Measurements from ENCODE around the gene MUC5AC. TPM values are rescaled to one million over a fixed set of nuclear protein-coding genes. Genes with fewer than 3 reads are reported as not detected.
"Not testable (repeated sequence)": the region's sequence is repeated elsewhere in the genome, so short reads cannot be mapped to it uniquely, and the experiment has no call there.

Gene MUC5AC
- total RNA-seq, 1 donor from 2014 or later: not detected

GRCh38 chr11:1180171-1180570 lies 22.4 kb downstream of the MUC5AC start:
- H3K27ac Mint-ChIP-seq (ENCODE audit: unreplicated experiment): no peak overlapping the region
- no peak for TF ChIP-seq CTCF (IDR thresholded peaks at IDR 0.05)
- DNase-seq (ENCODE audit: extremely low spot score, unreplicated experiment): no peak
- H3K9me3 Mint-ChIP-seq (ENCODE audit: unreplicated experiment): peaks cover 4% of the 10 kb centered on the region
- H3K4me3 Mint-ChIP-seq (ENCODE audit: unreplicated experiment): no peak overlapping the region
- no peaks in the 10 kb centered on the region for H3K4me1 Mint-ChIP-seq (ENCODE audit: unreplicated experiment)
- no peaks in the 10 kb centered on the region for H3K36me3 Mint-ChIP-seq (ENCODE audit: unreplicated experiment)
- no peaks in the 10 kb centered on the region for H3K27me3 Mint-ChIP-seq (ENCODE audit: unreplicated experiment)

- no peak overlapping the region for H3K27ac Mint-ChIP-seq (ENCODE audit: unreplicated experiment)
- H3K27me3 Mint-ChIP-seq (ENCODE audit: unreplicated experiment): no peaks in the 10 kb centered on the region
- no peaks in the 10 kb centered on the region for H3K4me1 Mint-ChIP-seq (ENCODE audit: unreplicated experiment)
- no peak for TF ChIP-seq CTCF (IDR thresholded peaks at IDR 0.05)
- no peaks in the 10 kb centered on the region for H3K36me3 Mint-ChIP-seq (ENCODE audit: unreplicated experiment)
- H3K4me3 Mint-ChIP-seq (ENCODE audit: unreplicated experiment): no peak overlapping the region
- no peak for DNase-seq (ENCODE audit: extremely low spot score, unreplicated experiment)
- no peaks in the 10 kb centered on the region for H3K9me3 Mint-ChIP-seq (ENCODE audit: unreplicated experiment)
These were observed 23.2 kb downstream of the MUC5AC start for GRCh38 chr11:1180947-1181391.

GRCh38 chr11:1181420-1181819 lies 23.7 kb downstream of the MUC5AC start:
- no peaks in the 10 kb centered on the region for H3K4me1 Mint-ChIP-seq (ENCODE audit: unreplicated experiment)
- no peak for DNase-seq (ENCODE audit: extremely low spot score, unreplicated experiment)
- H3K9me3 Mint-ChIP-seq (ENCODE audit: unreplicated experiment): no peaks in the 10 kb centered on the region
- no peaks in the 10 kb centered on the region for H3K36me3 Mint-ChIP-seq (ENCODE audit: unreplicated experiment)
- H3K4me3 Mint-ChIP-seq (ENCODE audit: unreplicated experiment): no peak overlapping the region
- TF ChIP-seq CTCF (IDR thresholded peaks at IDR 0.05): no peak
- H3K27ac Mint-ChIP-seq (ENCODE audit: unreplicated experiment): no peak overlapping the region
- H3K27me3 Mint-ChIP-seq (ENCODE audit: unreplicated experiment): no peaks in the 10 kb centered on the region

- Mint-ChIP-seq H3K27ac (ENCODE audit: unreplicated experiment) (no peak overlapping the region), H3K27me3 (ENCODE audit: unreplicated experiment) (no peaks in the 10 kb centered on the region), H3K9me3 (ENCODE audit: unreplicated experiment) (no peaks in the 10 kb centered on the region), H3K4me3 (ENCODE audit: unreplicated experiment) (no peak overlapping the region), H3K4me1 (ENCODE audit: unreplicated experiment) (no peaks in the 10 kb centered on the region), H3K36me3 (ENCODE audit: unreplicated experiment) (no peaks in the 10 kb centered on the region)
- DNase-seq (ENCODE audit: extremely low spot score, unreplicated experiment): no peak
- TF ChIP-seq CTCF (IDR thresholded peaks at IDR 0.05): no peak
These were observed 24.2 kb downstream of the MUC5AC start for GRCh38 chr11:1181853-1182535.

- not testable (repeated sequence) for H3K27ac Mint-ChIP-seq (ENCODE audit: unreplicated experiment); H3K9me3 Mint-ChIP-seq (ENCODE audit: unreplicated experiment); H3K4me1 Mint-ChIP-seq (ENCODE audit: unreplicated experiment); H3K27me3 Mint-ChIP-seq (ENCODE audit: unreplicated experiment); DNase-seq (ENCODE audit: extremely low spot score, unreplicated experiment); H3K4me3 Mint-ChIP-seq (ENCODE audit: unreplicated experiment); H3K36me3 Mint-ChIP-seq (ENCODE audit: unreplicated experiment)
These were observed 26.4 kb downstream of the MUC5AC start for GRCh38 chr11:1184139-1184538.

- not testable (repeated sequence) for H3K9me3 Mint-ChIP-seq (ENCODE audit: unreplicated experiment); H3K36me3 Mint-ChIP-seq (ENCODE audit: unreplicated experiment); DNase-seq (ENCODE audit: extremely low spot score, unreplicated experiment); H3K4me3 Mint-ChIP-seq (ENCODE audit: unreplicated experiment); H3K27me3 Mint-ChIP-seq (ENCODE audit: unreplicated experiment); H3K4me1 Mint-ChIP-seq (ENCODE audit: unreplicated experiment); H3K27ac Mint-ChIP-seq (ENCODE audit: unreplicated experiment)
These were observed 30.8 kb downstream of the MUC5AC start for GRCh38 chr11:1188451-1189130.

- H3K27ac Mint-ChIP-seq (ENCODE audit: unreplicated experiment); H3K4me1 Mint-ChIP-seq (ENCODE audit: unreplicated experiment); H3K36me3 Mint-ChIP-seq (ENCODE audit: unreplicated experiment); H3K4me3 Mint-ChIP-seq (ENCODE audit: unreplicated experiment); H3K27me3 Mint-ChIP-seq (ENCODE audit: unreplicated experiment); DNase-seq (ENCODE audit: extremely low spot score, unreplicated experiment); H3K9me3 Mint-ChIP-seq (ENCODE audit: unreplicated experiment): not testable (repeated sequence)
These were observed 32.1 kb downstream of the MUC5AC start for GRCh38 chr11:1189816-1190215.

GRCh38 chr11:1191786-1192470 lies 34.2 kb downstream of the MUC5AC start:
- H3K36me3 Mint-ChIP-seq (ENCODE audit: unreplicated experiment); H3K27me3 Mint-ChIP-seq (ENCODE audit: unreplicated experiment); H3K27ac Mint-ChIP-seq (ENCODE audit: unreplicated experiment); H3K9me3 Mint-ChIP-seq (ENCODE audit: unreplicated experiment); H3K4me3 Mint-ChIP-seq (ENCODE audit: unreplicated experiment); H3K4me1 Mint-ChIP-seq (ENCODE audit: unreplicated experiment): not testable (repeated sequence)
- DNase-seq (ENCODE audit: extremely low spot score, unreplicated experiment): peak; percentile 75
